Inferior parietal cortex (tissue), 1 donor: Measurements from ENCODE around the gene HSD17B2.
"Not testable (repeated sequence)": the region's sequence is repeated elsewhere in the genome, so short reads cannot be mapped to it uniquely, and the experiment has no call there.

ENCODE experiments used
- DNase-seq: peaks from one replicate; pipeline ENCODE4 v3.0.0-alpha.2; 2016; ENCODE audit errors: extremely low spot score

The HSD17B2 gene

GRCh38 chr16:82034981-82035612, at the start of gene HSD17B2:
Gene HSD17B2, plus strand, starts transcription at chr16:82035253. Its CDS starts 172 bp downstream, at chr16:82035425.
- DNase-seq, result no peak

- no peak for DNase-seq
Measured at GRCh38 chr16:81987121-81987520, 47.9 kb upstream of the HSD17B2 start.

GRCh38 chr16:81987706-81988105, 47.3 kb upstream of the HSD17B2 start:
- DNase-seq, result no peak

GRCh38 chr16:81992859-81993258, 42.2 kb upstream of the HSD17B2 start:
- DNase-seq, result no peak

- no peak for DNase-seq
Measured at GRCh38 chr16:81994485-81994884, 40.6 kb upstream of the HSD17B2 start.

- DNase-seq, result no peak
Measured at GRCh38 chr16:81995651-81996050, 39.4 kb upstream of the HSD17B2 start.

- no peak for DNase-seq
Measured at GRCh38 chr16:81996664-81997509, 38.2 kb upstream of the HSD17B2 start.

- DNase-seq, result no peak
Measured at GRCh38 chr16:81997738-81998137, 37.3 kb upstream of the HSD17B2 start.

GRCh38 chr16:82002831-82003230, 32.2 kb upstream of the HSD17B2 start:
- DNase-seq, result no peak

- DNase-seq, result no peak
Measured at GRCh38 chr16:82004601-82005000, 30.5 kb upstream of the HSD17B2 start.

- no peak for DNase-seq
Measured at GRCh38 chr16:82005027-82005830, 29.8 kb upstream of the HSD17B2 start.

GRCh38 chr16:82006036-82006435, 29.0 kb upstream of the HSD17B2 start:
- DNase-seq, result no peak

- no peak for DNase-seq
Measured at GRCh38 chr16:82007189-82007588, 27.9 kb upstream of the HSD17B2 start.

GRCh38 chr16:82008957-82009592, 26.0 kb upstream of the HSD17B2 start:
- DNase-seq, result no peak

- not testable (repeated sequence) for DNase-seq
Measured at GRCh38 chr16:82009789-82010188, 25.3 kb upstream of the HSD17B2 start.

- no peak for DNase-seq
Measured at GRCh38 chr16:82010649-82011048, 24.4 kb upstream of the HSD17B2 start.

GRCh38 chr16:82011199-82011641, 23.8 kb upstream of the HSD17B2 start, which contains the start of gene SDR42E1:
Gene SDR42E1, minus strand, starts transcription at chr16:82011470. Its CDS starts 10,612 bp downstream, at chr16:82000858.
- DNase-seq, result no peak

GRCh38 chr16:82013139-82013538, 21.9 kb upstream of the HSD17B2 start:
- DNase-seq, result no peak

- no peak for DNase-seq
Measured at GRCh38 chr16:82016263-82016662, 18.8 kb upstream of the HSD17B2 start.

- DNase-seq, result no peak
Measured at GRCh38 chr16:82016964-82017363, 18.1 kb upstream of the HSD17B2 start.

- DNase-seq, result no peak
Measured at GRCh38 chr16:82017911-82018568, 17.0 kb upstream of the HSD17B2 start.
